Tibial nerve (tissue), 3 donors: ENCODE measurements around the gene IL16.

Experiments
- CTCF ChIP-seq, 5 experiments: fragments of 200-600 bp in 3 of 5; fragments of 450-650 bp in 2 of 5; sonication (generic) in 3 of 5; IDR thresholded peaks; one replicate each; pipeline ENCODE4 v1.5.1; 2016 to 2019; ENCODE audit warnings: antibody characterized with exemption in 5 of 5, mild to moderate bottlenecking in 3 of 5, moderate library complexity in 2 of 5
- POLR2A ChIP-seq, 2 donors: fragments of 450-650 bp; IDR thresholded peaks; one replicate each; pipeline ENCODE4 v1.6.1; 2017; ENCODE audit warnings: antibody characterized with exemption in 2 of 2, mild to moderate bottlenecking in 2 of 2, moderate library complexity in 2 of 2

GRCh38 chr15:81339321-81339720 lies 142.6 kb downstream of the IL16 start:
- TF ChIP-seq CTCF (IDR thresholded peaks at IDR 0.05) = no peak
- no peak for TF ChIP-seq POLR2A (IDR thresholded peaks at IDR 0.05)
